Fibroblast of the aortic adventitia (primary cell): ENCODE measurements around the gene SYS1. TPM values are rescaled to one million over a fixed set of nuclear protein-coding genes. Genes with fewer than 3 reads are reported as not detected.

Experiments
- DNase-seq: peaks from one replicate; pipeline ENCODE4 v3.0.0-alpha.2; 2010; ENCODE audit warnings: low read depth
- H3K4me3 ChIP-seq: 2 replicates; pipeline ENCODE4 v1.5.1; 2011; ENCODE audit warnings: low read depth, mild to moderate bottlenecking, control low read depth, low read length, moderate library complexity
- CTCF ChIP-seq: IDR thresholded peaks from 2 replicates; pipeline ENCODE4 v1.5.1; 2011; ENCODE audit warnings: mild to moderate bottlenecking, low read length, control low read depth, inconsistent platforms; ENCODE audit not compliant: insufficient read depth
- total RNA-seq: library from RNA; depleted of rRNA; stranded (reverse); fragments of >200 nt; gene quantifications from 2 replicates; pipeline ENCODE4 v1.2.3, GENCODE V29; 2012; ENCODE audit warnings: low replicate concordance

The SYS1 gene
- total RNA-seq, 1 donor, result 27.9 TPM

- no peak for DNase-seq
- H3K4me3 ChIP-seq, result no peak overlapping the region
- TF ChIP-seq CTCF, result no peak
These were observed 33.2 kb upstream of the SYS1 start for GRCh38 chr20:45329497-45330319.

GRCh38 chr20:45330476-45330875 is 32.5 kb upstream of the SYS1 start:
- H3K4me3 ChIP-seq, result no peak overlapping the region
- TF ChIP-seq CTCF, result no peak
- DNase-seq, result no peak

GRCh38 chr20:45336530-45337366 is 26.2 kb upstream of the SYS1 start:
- H3K4me3 ChIP-seq, result no peak overlapping the region
- peak; percentile 84 for DNase-seq
- no peak for TF ChIP-seq CTCF

- no peak overlapping the region for H3K4me3 ChIP-seq
- DNase-seq, result peak; percentile 90
- no peak for TF ChIP-seq CTCF
These were observed 25.4 kb upstream of the SYS1 start for GRCh38 chr20:45337367-45338120.

GRCh38 chr20:45338121-45339030 is 24.6 kb upstream of the SYS1 start:
- no peak overlapping the region for H3K4me3 ChIP-seq
- no peak for DNase-seq
- no peak for TF ChIP-seq CTCF

- no peak for DNase-seq
These were observed 23.9 kb upstream of the SYS1 start for GRCh38 chr20:45339084-45339483.

More at GRCh38 chr20:45339084-45339483, 23.9 kb upstream of the SYS1 start:
- H3K4me3 ChIP-seq, result no peak overlapping the region
- TF ChIP-seq CTCF, result no peak
